Skeletal muscle cell (primary cell): ENCODE measurements around the gene CFAP97D2.
"Not testable (repeated sequence)": the region's sequence is repeated elsewhere in the genome, so short reads cannot be mapped to it uniquely, and the experiment has no call there.

Experiments
- DNase-seq: peaks from one replicate; pipeline ENCODE4 v3.0.0-alpha.2; 2010; ENCODE audit warnings: low read depth
- H3K4me3 ChIP-seq: 2 replicates; pipeline ENCODE4 v1.5.1; 2011; ENCODE audit warnings: low read depth, mild to moderate bottlenecking, control low read depth, low read length, moderate library complexity

CFAP97D2 gene

GRCh38 chr13:114177245-114178010 lies 1.6 kb upstream of the CFAP97D2 start:
- no peak overlapping the region for H3K4me3 ChIP-seq
- DNase-seq = no peak

GRCh38 chr13:114185182-114185971 lies 6.3 kb downstream of the CFAP97D2 start:
- DNase-seq = no peak
- H3K4me3 ChIP-seq = no peak overlapping the region

GRCh38 chr13:114194853-114195252 lies 15.8 kb downstream of the CFAP97D2 start:
- DNase-seq = no peak
- no peak overlapping the region for H3K4me3 ChIP-seq

GRCh38 chr13:114196629-114197028 lies 17.6 kb downstream of the CFAP97D2 start:
- no peak for DNase-seq
- H3K4me3 ChIP-seq = no peak overlapping the region

- H3K4me3 ChIP-seq = no peak overlapping the region
- DNase-seq = no peak
Observed at GRCh38 chr13:114198556-114198955, 19.5 kb downstream of the CFAP97D2 start.

- peak overlapping the region; percentile 36 for H3K4me3 ChIP-seq
- not testable (repeated sequence) for DNase-seq
Observed at GRCh38 chr13:114199526-114199925, 20.5 kb downstream of the CFAP97D2 start.

GRCh38 chr13:114199954-114200353 lies 20.9 kb downstream of the CFAP97D2 start:
- peak overlapping the region; percentile 36 for H3K4me3 ChIP-seq
- DNase-seq = no peak

- peak overlapping the region; percentile 36 for H3K4me3 ChIP-seq
- DNase-seq = no peak
Observed at GRCh38 chr13:114200399-114200911, 21.4 kb downstream of the CFAP97D2 start.

- no peak overlapping the region for H3K4me3 ChIP-seq
- no peak for DNase-seq
Observed at GRCh38 chr13:114202581-114202980, 23.5 kb downstream of the CFAP97D2 start.

GRCh38 chr13:114203536-114203935 lies 24.5 kb downstream of the CFAP97D2 start:
- DNase-seq = no peak

GRCh38 chr13:114204894-114205293 lies 25.8 kb downstream of the CFAP97D2 start:
- H3K4me3 ChIP-seq = no peak overlapping the region
- no peak for DNase-seq

More at GRCh38 chr13:114203536-114203935, 24.5 kb downstream of the CFAP97D2 start:
- no peak overlapping the region for H3K4me3 ChIP-seq

GRCh38 chr13:114208134-114208533 lies 29.1 kb downstream of the CFAP97D2 start:
- DNase-seq = no peak
- no peak overlapping the region for H3K4me3 ChIP-seq

GRCh38 chr13:114211446-114212157 lies 32.5 kb downstream of the CFAP97D2 start:
- H3K4me3 ChIP-seq = no peak overlapping the region
- no peak for DNase-seq

- peak; percentile 36 for DNase-seq
- H3K4me3 ChIP-seq = no peak overlapping the region
Observed at GRCh38 chr13:114212158-114212495, 33.1 kb downstream of the CFAP97D2 start.

GRCh38 chr13:114213980-114214379 lies 34.9 kb downstream of the CFAP97D2 start:
- H3K4me3 ChIP-seq = no peak overlapping the region
- DNase-seq = no peak

GRCh38 chr13:114219392-114219791 lies 40.3 kb downstream of the CFAP97D2 start:
- H3K4me3 ChIP-seq = no peak overlapping the region
- DNase-seq = no peak

- no peak for DNase-seq
- H3K4me3 ChIP-seq = no peak overlapping the region
Observed at GRCh38 chr13:114222461-114222968, 43.5 kb downstream of the CFAP97D2 start.

- no peak for DNase-seq
- no peak overlapping the region for H3K4me3 ChIP-seq
Observed at GRCh38 chr13:114224201-114224600, 45.1 kb downstream of the CFAP97D2 start.

- no peak overlapping the region for H3K4me3 ChIP-seq
- DNase-seq = no peak
Observed at GRCh38 chr13:114225610-114226009, 46.6 kb downstream of the CFAP97D2 start.

GRCh38 chr13:114226088-114226487 lies 47.0 kb downstream of the CFAP97D2 start:
- no peak overlapping the region for H3K4me3 ChIP-seq
- no peak for DNase-seq
